Astrocyte (in vitro differentiated cells and primary cell): ENCODE data around the gene IFIT2.

Experiments used
- EZH2 ChIP-seq: IDR thresholded peaks from 2 replicates; pipeline ENCODE4 v1.6.1; 2012; ENCODE audit warnings: mild to moderate bottlenecking, low read length, inconsistent platforms; ENCODE audit not compliant: insufficient read depth
- TF ChIP-seq, protein P1 (sequence below): IDR thresholded peaks from 2 replicates; pipeline ENCODE4 v1.5.1; 2011; ENCODE audit warnings: low read depth, mild to moderate bottlenecking, inconsistent platforms, low read length, moderate library complexity; ENCODE audit not compliant: insufficient read depth

DNA sequence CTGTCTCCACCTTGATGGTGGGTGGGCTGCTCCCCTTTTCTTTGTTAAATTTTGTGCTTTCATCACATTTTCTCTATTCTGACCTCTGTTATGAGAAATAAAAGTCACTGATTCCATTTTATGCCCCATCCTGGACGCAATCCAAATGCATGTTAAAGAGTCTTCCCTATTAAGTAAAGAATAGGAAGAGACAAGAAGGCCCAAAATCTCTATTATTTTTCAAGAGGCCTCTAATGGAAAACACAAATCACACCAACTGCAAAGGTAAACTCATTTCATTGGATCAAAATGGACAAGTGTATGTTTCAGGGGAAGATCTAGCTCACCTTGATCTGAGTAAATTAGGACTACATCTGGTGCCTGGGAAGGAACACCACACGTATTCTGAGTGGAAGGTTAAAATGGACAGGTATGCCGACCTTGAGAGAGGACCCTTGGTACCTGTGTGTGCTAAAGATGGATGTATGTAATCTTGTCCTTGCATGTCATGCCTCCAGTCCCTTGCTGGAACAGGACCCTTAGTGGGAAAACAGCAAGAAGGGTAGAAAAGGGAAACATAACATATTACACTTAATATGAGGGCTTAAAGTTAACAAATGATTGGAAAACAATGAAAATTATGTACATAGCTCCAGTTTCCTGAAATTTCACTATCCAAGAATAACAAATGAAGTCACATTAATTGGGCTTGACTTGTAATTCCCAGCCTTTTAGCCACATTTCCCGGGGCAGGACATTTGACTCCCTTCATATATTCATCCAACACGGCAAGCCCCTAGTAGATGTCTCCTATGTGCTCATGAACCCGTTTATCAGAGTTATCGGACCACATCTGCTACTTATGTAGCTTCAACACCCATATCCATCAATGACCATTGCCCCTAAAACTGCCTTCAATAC, 7.6 kb downstream of the IFIT2 start:
- TF ChIP-seq, protein P1, sequence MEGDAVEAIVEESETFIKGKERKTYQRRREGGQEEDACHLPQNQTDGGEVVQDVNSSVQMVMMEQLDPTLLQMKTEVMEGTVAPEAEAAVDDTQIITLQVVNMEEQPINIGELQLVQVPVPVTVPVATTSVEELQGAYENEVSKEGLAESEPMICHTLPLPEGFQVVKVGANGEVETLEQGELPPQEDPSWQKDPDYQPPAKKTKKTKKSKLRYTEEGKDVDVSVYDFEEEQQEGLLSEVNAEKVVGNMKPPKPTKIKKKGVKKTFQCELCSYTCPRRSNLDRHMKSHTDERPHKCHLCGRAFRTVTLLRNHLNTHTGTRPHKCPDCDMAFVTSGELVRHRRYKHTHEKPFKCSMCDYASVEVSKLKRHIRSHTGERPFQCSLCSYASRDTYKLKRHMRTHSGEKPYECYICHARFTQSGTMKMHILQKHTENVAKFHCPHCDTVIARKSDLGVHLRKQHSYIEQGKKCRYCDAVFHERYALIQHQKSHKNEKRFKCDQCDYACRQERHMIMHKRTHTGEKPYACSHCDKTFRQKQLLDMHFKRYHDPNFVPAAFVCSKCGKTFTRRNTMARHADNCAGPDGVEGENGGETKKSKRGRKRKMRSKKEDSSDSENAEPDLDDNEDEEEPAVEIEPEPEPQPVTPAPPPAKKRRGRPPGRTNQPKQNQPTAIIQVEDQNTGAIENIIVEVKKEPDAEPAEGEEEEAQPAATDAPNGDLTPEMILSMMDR, result no peak
- TF ChIP-seq EZH2, result no peak
